SK-MEL-5 (cell line): ENCODE data around the gene ZNF70. TPM values are rescaled to one million over a fixed set of nuclear protein-coding genes. Genes with fewer than 3 reads are reported as not detected.

Experiments used
- DNase-seq: peaks from one replicate; pipeline ENCODE4 v3.0.0-alpha.2; 2016; ENCODE audit warnings: low read depth, low spot score
- in situ Hi-C: cut with HindIII; loops from 2 replicates; pipeline ENCODE4 v1.10.0; 2016; ENCODE audit warnings: low sequenced_read_pairs, high pct_unique_total_duplicates, low pct_unique_long_range_greater_than_20kb
- total RNA-seq: library from RNA; depleted of rRNA; stranded (reverse); fragments of >200 nt; shearing (Covaris generic); gene quantifications from 2 replicates; pipeline ENCODE4 v1.2.3, GENCODE V29; 2014

The ZNF70 gene
- total RNA-seq, 1 experiment from 2014 or later = 5.7 TPM

DNA sequence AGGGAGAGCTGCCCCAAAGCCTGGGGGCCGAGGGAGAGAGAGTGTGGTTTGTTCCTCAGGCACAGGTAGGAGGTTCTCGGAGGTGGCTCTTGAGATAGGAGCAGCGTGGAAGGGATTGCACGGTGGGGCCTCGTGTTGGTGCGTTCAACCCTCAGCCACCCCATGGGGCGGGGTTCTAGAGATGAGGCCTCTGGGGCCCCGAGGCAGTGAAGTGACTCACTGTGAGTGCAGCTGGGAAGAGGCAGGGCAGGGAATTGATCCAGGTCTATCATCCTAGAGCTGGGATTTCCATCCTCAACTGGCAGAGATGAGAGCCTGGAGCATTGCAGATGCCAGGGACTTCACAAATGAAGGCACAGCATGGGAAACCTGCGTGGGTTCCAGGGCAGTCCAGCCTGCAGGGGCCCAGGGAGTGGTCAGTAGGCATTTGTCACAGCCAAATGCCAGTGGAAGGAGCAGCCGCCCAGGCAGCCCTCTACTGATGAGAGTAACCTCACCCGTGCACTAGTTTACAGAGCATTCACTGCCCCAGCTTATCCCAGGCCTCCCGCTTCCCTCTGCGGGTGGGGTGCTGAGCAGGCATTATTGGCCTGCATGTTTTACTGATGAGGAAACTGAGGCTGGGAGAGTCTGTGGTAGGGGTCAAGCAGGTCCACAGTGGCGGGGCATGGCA lies 30.7 kb upstream of the ZNF70 start:
- in situ Hi-C loops = no loop called here
- no peak for DNase-seq

DNA sequence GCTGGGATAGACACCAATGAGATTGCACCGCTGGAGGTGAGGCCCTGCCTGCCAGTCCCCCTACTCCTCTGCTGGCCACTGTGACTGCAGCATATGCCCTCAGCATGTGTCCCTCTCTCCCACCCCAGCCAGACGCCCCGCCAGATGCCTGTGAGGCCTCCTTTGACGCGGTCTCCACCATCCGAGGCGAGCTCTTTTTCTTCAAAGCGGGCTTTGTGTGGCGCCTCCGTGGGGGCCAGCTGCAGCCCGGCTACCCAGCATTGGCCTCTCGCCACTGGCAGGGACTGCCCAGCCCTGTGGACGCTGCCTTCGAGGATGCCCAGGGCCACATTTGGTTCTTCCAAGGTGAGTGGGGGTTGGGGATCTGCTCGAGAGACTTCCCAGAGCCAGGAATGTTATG lies 30.2 kb upstream of the ZNF70 start:
- in situ Hi-C loops = no loop called here
- DNase-seq = no peak

DNA sequence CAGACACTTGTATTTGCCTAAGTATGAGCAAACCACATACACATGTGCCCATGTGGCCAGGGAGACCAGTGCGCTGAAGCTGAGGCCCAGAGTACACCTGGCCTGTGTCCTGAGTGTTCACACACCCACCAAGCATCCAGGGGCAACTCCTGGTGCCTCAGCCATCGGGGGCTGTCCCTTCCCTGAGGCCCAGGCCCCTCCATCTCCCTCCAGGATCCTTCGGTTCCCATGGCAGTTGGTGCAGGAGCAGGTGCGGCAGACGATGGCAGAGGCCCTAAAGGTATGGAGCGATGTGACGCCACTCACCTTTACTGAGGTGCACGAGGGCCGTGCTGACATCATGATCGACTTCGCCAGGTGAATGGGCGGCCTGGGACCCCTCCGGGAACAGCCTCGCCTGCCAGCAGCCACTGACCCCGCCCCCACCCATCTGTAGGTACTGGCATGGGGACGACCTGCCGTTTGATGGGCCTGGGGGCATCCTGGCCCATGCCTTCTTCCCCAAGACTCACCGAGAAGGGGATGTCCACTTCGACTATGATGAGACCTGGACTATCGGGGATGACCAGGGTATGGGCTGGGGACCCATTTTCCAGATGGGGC lies 29.3 kb upstream of the ZNF70 start:
- in situ Hi-C loops = no loop called here
- no peak for DNase-seq

DNA sequence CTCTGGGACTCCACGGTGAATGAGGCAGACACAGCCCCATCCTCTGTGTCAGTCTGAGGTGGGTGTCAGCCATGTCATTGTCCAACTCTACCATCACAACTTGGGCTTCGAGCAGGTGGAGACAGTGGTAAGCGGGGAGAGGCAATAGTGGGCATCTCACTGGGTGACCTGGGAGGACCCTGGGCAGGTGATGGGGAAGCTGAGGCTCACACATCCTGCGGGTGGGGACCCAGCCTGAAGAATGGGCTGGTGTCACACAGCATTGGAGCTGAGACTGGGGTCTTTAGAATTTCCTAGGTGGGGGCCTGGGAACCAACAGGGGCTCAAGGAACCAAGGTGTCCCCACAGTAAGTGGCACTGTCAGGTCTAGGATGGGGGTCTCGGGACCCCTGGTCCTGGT lies 28.8 kb upstream of the ZNF70 start:
- in situ Hi-C loops = no loop called here
- no peak for DNase-seq

DNA sequence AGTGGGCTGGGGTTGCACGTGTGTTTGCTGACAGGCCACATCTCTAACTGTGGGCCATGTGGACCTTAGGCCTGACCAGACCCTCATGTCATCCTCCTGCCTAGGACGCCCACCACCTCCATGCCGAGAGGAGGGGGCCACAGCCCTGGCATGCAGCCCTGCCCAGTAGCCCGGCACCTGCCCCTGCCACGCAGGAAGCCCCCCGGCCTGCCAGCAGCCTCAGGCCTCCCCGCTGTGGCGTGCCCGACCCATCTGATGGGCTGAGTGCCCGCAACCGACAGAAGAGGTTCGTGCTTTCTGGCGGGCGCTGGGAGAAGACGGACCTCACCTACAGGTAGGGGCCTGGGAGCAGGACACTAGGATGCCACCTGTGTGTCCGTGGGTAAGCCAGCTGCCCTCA lies 28.2 kb upstream of the ZNF70 start:
- DNase-seq = no peak
- in situ Hi-C loops = no loop called here

DNA sequence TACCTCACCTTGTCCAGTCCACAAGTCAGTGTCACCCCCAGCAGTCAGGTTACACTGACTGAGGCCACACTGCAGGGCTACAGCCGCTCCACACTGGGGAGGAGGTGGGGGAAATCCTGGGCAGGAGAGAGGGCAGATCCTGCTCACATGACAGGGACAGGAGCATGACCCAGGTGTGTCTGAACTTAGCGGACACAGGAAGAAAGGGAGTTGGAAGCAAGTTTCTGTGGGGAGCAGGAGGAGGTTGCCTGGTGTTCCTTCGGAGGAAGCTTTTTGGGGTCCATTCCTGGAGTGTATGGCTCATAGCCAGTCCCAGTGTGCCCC lies 27.6 kb upstream of the ZNF70 start:
- no peak for DNase-seq
- in situ Hi-C loops = no loop called here

DNA sequence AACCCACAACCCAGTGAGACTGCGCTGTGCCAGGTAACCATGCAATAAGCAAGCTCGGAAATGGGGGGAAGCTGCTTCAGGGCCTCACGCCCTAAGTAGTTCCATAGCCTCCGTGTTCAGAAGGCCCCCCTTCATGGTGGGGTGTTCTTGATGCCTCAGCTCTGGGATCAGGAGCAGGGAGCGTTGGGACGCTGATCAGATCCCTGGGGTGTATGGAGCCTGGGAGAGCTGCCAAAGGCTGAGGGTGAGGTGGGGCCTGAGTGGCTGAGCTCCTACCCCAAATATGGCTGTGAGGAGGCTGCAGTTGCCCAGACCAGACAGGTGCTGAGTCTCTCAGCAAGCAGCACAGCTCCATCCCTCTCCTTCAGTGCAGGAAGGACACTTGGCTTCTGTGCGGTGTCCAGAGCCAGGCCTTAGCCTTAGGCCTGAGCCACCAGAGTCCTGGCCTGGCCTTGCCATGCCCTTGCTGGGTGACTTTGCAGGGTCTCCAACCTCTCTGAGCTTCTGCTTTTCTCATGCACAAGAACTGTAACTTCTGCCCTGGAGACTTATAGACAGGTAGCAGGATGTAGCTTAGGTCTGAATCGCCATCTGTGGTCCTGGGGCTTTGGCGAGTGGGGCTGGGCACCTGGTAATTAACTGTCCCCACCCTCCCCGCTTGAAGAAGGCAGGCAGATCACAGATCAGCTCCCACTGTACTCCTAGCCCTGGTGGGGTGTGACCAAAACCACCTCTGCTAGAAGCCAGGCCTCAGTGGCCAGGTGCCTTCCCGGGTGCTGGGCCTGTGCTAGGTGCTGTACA lies 27.1 kb upstream of the ZNF70 start:
- in situ Hi-C loops = no loop called here
- DNase-seq = no peak

DNA sequence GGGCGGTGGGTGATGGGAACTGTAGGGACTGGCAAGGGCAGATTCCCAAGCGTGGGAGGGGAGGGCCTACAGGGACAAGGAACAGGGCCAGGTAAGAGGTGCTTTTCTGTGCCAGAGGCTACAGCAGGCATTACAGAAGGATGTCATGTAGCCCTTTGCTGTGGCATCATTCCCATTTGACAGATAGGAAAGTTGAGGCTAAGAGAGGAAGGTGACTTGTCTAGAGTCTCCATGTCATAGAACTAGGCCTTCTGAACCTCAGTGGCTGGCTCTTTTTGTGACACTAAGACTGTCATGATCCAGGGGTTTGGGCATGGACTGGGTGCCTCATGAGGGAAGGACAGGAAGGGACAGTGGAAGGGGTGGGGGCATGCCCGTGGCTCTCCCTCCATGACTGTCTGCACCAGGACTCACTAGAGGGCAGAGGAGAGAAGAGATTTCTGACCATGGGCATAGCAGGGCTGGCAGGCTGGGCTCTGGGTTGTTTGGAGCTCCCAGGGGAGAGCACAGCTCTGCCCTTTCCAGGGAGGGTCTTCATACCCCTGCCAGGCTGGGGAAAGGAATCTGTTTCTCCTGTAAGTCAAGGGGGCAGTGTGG lies 25.0 kb upstream of the ZNF70 start:
- peak; percentile 40 for DNase-seq
- in situ Hi-C loops = no loop called here

DNA sequence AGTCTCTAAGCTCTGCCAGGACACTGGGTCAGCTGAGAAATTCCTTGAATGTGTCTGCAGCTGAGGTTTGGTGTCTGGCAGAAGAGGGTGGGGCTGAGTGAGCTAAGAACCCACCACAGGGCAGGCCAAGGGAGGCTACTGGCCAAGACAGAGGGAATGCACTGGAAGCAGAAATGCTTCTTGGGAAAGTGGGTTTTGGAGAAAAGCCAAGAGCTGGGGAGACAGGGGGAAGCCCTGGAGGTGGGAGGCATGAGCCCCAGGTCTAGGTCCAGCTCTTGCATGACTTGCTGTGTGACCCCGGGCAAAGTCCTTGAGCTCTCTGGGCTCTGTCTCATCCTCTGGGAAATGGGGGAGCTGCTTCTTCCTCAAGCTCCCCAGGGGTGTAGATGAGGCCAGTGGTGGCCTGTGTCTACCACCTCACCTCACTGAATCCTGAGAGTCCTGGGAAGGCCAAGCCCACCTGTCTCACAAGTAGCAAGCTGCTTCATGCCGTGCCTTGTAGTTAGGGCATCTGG lies 24.1 kb upstream of the ZNF70 start:
- no peak for DNase-seq

DNA sequence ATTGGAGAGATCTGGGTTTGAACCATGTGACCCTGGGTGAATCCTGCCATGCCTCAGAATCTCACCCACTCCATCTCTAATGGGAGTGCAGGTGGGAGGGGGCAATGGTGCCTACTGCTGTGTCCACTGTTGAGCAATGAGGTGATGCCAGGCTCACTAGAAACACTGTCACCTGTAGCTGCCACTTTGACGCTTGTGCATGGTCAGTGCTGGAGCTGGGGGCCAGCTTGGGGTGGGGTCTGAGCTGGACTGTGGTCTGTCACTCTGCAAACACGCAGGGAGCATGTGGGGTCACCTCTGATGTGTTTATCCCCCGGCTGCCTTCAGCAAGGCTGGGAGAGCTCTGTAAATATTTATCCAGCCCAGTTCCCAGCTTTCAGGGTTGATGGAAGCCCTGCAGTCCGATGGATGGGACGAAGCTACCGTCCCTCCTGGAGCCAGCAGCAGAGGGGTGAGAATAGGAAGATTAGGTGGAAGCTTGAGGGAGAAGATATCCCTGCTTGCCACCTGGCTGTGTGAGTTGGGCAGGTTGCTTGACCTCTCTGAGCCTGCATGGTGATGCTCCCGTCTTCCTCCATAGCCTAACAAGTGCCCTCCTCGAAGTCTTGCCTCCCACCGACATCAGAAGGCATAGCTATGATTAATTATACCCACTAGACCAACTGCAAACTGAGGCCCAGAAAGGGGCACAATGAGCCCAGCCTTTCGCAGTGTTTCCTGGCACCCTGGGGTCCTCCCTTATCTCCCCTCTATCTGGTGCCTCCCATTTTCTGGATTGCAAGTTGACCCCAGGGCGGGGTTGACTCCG lies 23.4 kb upstream of the ZNF70 start:
- in situ Hi-C loops = no loop called here
- DNase-seq = no peak

More for the DNA sequence above, 24.1 kb upstream of the ZNF70 start:
- in situ Hi-C loops = no loop called here

DNA sequence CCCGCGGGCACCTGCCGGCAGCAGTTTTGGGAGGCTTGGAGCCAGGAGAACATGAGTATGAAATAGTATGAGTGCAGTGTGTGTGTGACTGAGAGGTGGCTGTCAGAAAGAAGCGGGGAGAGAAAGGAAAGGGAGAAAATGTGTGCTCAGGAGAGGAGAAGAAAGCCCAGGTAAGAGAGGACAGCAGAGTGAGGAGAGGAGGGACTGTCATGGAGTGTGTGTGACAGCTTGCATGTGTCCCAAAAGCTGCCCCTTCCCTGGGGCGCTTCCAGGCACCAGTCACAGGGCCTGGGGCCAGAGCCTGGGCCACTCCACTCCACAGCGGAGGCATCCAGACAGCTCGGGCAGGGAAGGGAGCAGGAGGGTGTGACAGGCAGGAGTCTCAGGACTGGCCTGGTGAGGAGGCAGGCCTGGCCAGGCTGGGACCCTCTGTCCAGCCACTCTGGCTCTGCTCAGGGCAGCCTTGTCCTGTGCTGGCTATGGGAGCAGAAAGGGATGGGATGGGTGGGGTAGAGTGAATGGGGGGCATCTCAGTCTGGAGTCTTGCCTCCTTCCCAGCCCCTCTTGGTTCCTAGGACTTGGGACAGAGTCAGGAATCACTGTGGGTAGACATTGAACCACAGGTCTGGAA lies 22.7 kb upstream of the ZNF70 start:
- in situ Hi-C loops = no loop called here
- no peak for DNase-seq

DNA sequence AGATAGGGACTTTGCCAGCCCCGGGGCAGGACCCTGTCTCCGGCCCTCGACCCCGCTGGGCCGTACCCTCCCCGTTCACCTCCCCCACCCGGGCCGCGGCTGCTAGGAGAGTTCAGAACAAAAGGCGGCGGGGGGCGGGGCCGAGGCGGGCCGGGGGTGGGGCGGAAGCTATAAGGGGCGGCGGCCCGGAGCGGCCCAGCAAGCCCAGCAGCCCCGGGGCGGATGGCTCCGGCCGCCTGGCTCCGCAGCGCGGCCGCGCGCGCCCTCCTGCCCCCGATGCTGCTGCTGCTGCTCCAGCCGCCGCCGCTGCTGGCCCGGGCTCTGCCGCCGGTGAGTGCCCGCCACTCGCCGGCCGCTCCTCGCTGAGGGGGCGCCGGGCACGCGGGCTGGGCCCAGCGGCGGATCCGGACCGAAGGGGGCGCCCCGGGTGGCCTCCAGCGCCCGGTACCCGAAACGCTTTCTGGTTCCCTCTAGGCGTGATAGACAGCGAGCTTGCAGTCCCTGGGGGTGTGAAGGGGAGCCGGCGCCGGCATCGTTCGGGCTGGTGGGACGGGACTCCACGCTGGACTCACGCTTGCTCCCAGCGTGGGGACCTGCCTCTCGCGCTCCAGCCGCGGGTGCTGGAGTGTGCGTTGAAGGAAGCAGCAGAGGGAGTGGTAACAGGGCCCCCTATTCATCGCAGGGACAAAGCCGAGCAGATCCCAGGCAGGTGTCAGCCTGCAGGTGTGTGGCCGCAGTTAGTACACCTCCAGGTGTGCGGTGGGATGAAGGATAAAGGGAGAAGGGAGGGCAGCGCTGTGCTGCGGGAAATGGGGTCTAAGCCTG lies 21.9 kb upstream of the ZNF70 start, which contains the start of gene MMP11:
Gene MMP11 (plus strand): TSS at position 201 of the 825 bp plus-strand sequence. CDS start 22 bp downstream, at position 223.
- DNase-seq = no peak
- in situ Hi-C loops = no loop called here

DNA sequence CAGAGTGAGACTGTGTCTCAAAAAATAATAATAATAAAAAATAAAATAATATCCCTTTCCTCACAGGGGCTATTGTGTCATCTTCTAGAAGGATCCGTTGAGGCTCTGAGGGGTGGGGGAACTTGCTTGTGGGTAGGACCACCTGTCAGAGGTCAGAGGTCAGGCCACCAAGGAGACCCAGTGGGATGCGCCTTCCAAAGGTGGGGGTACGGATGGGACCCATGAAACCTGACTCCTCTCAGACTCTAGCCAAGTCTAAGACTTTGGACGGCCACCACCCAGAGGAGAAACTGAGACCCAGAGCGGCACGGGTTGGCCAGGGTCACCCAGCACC lies 21.4 kb upstream of the ZNF70 start:
- in situ Hi-C loops = no loop called here
- no peak for DNase-seq

DNA sequence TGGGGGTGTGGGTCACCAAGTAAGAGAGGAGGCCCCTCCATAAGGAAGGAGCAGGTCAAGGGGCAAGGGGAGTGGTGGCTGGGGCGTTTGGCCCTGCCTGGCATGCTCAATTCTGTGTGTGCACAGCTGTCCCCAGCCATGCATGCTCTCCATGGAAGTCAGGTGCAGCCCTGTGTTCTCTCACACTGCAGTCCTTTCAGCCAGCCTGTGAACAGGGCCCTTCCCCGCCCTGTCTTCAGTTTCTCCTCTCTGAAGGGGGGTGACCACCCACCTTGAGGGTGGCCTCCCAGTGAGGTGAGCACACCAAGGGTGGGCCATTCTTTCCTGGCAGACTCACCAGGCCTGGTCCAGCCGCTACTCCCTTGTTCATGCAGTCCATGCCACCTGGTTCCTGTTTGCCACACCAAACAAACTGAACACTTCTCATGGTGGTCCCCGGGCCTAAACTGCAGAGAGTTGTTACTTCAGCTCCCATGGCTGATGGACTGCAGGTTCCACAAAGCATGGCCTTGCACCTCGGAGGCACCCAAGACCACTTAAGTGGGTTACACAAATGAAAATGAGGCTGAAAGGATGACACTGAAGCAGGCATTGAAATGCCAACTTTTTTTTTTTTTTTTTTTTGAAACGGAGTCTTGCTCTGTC lies 18.5 kb upstream of the ZNF70 start:
- no peak for DNase-seq
- in situ Hi-C loops = no loop called here

DNA sequence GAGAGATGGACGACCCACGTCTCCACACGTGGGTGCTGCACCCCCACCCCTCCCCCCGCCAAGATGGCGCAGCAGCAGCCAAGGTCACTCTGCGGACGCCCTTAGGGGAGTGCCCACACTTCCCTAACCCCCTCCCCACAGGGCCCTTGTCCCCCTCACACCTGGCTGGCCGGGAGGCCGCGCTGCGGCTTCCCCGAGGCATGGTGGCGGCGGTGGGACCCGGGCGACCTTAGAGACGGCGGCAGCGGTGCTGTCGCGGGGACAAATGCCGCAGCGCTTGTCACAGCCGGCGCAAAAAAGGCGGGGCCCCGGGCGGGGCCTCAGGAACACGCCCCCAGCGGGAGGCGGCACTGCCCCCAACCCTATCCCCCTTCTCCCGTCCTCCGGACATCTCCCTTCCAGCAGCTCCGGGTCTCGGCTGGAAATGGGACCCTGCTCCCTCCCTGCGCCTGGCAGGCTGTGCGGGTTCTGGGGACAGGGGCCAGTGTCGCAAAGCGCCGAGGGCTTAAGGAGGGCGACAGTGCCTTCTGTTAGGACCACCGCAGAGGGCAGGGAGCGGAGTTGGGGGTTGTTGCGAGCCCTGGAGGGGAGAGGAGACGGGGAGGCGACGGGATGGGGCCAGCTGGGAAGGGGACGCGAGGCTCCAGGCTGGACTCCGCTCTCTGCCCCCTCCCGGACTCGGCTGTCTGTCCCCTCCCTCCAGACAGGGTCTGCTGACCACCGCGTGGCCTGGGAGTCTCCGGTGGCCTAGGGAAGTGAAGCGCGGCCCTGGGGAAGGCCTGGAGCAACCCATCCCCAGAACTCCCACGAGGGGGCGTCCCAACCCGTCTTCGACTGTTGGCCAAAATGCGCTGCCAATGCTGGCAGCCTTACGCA lies 17.0 kb upstream of the ZNF70 start, which contains the start of gene CHCHD10:
Gene CHCHD10 (minus strand): TSS at position 300 of the 876 bp plus-strand sequence. CDS start 98 bp downstream, at position 202.
- DNase-seq = peak; percentile 91
- in situ Hi-C loops = no loop called here
